H1 (cell line): ENCODE results near the gene BASP1. TPM values are rescaled to one million over a fixed set of nuclear protein-coding genes. Genes with fewer than 3 reads are reported as not detected.

Experiments used
- CTCF ChIA-PET: fragments of 300-600 bp; sonication (Branson Sonifier 250); formaldehyde crosslinking; loops from one replicate; lab custom pipeline; 2021; ENCODE audit not compliant: partially characterized antibody; lab: Charles Lee
- POLR2A ChIA-PET: fragments of 300-600 bp; sonication (Branson Sonifier 250); formaldehyde crosslinking; loops from one replicate; lab custom pipeline; 2021; ENCODE audit warnings: inconsistent platforms; ENCODE audit not compliant: partially characterized antibody; lab: Charles Lee
- DNase-seq, 2 experiments: peaks; one replicate each; pipeline versions ENCODE4 v3.0.0 to v3.0.0-alpha.2; 2010 to 2022; ENCODE audit warnings: low spot score in 2 of 2, low read depth in 1 of 2, mixed read lengths in 1 of 2
- FAIRE-seq: peaks from 2 replicates; lab custom pipeline; 2011; peaks lifted over from hg19 to GRCh38; lab: Jason Lieb, UNC
- H2AFZ ChIP-seq: 2 replicates; pipeline ENCODE4 v1.8.1; 2012; ENCODE audit warnings: low read length, inconsistent platforms
- H2AK5ac ChIP-seq: 2 replicates; pipeline ENCODE4 v1.6.1; 2013; ENCODE audit warnings: low read depth, low read length
- H2BK120ac ChIP-seq: replicated peaks from 2 replicates; pipeline ENCODE3; 2013; ENCODE audit warnings: low read depth, low read length, inconsistent platforms
- H2BK12ac ChIP-seq: 2 replicates; pipeline ENCODE4 v1.6.1; 2013; ENCODE audit warnings: low read depth, low read length
- H2BK15ac ChIP-seq: 2 replicates; pipeline ENCODE4 v1.6.1; 2013; ENCODE audit warnings: low read length
- H2BK20ac ChIP-seq: 2 replicates; pipeline ENCODE4 v1.6.1; 2013; ENCODE audit warnings: low read length
- H2BK5ac ChIP-seq: 2 replicates; pipeline ENCODE4 v1.6.1; 2013; ENCODE audit warnings: low read depth, low read length
- H3K14ac ChIP-seq: 2 replicates; pipeline ENCODE4 v1.6.1; 2013; ENCODE audit warnings: inconsistent platforms; ENCODE audit not compliant: insufficient read length
- H3K18ac ChIP-seq: 2 replicates; pipeline ENCODE4 v1.6.1; 2013; ENCODE audit warnings: low read length; ENCODE audit errors: extremely low read depth
- H3K23ac ChIP-seq: 2 replicates; pipeline ENCODE4 v1.6.1; 2013; ENCODE audit warnings: inconsistent platforms; ENCODE audit not compliant: insufficient read length
- H3K23me2 ChIP-seq: 2 replicates; pipeline ENCODE4 v1.6.1; 2013; ENCODE audit warnings: low read depth, low read length
- H3K27ac ChIP-seq: 2 replicates; pipeline ENCODE4 v1.6.1; 2011; ENCODE audit warnings: low read depth, low read length, inconsistent platforms
- H3K27me3 ChIP-seq, 4 experiments: replicated peaks in 1 of 4; 1 replicate in 1 of 4; 2 replicates in 3 of 4; pipeline versions ENCODE4 v1.6.1 to v1.8.1; 2011 to 2013; ENCODE audit warnings: low read length in 3 of 4, mild to moderate bottlenecking in 3 of 4, inconsistent platforms in 2 of 4, mixed read lengths in 2 of 4, moderate library complexity in 1 of 4; ENCODE audit not compliant: control insufficient read depth in 3 of 4, insufficient read depth in 3 of 4; ENCODE audit errors: extremely low read depth in 1 of 4
- H3K36me3 ChIP-seq, 4 experiments: 2 replicates each; pipeline versions ENCODE4 v1.6.1 to v1.8.1; 2011 to 2013; ENCODE audit warnings: mild to moderate bottlenecking in 4 of 4, low read length in 3 of 4, moderate library complexity in 2 of 4, control low read depth in 1 of 4, inconsistent platforms in 1 of 4; ENCODE audit not compliant: insufficient read depth in 4 of 4, control insufficient read depth in 2 of 4
- H3K4ac ChIP-seq: replicated peaks from 2 replicates; pipeline ENCODE3; 2013; ENCODE audit warnings: low read length, low read depth, mixed read lengths, inconsistent platforms; ENCODE audit not compliant: insufficient read length
- H3K4me1 ChIP-seq, 4 experiments: replicated peaks in 1 of 4; 1 replicate in 1 of 4; 2 replicates in 3 of 4; pipeline versions ENCODE4 v1.6.1 to v1.8.1; 2011 to 2013; ENCODE audit warnings: low read length in 3 of 4, inconsistent platforms in 2 of 4, mixed read lengths in 1 of 4; ENCODE audit not compliant: insufficient read depth in 4 of 4, control insufficient read depth in 3 of 4
- H3K4me2 ChIP-seq, 2 experiments: 2 replicates each; pipeline versions ENCODE4 v1.6.1 to v1.8.1; 2011 to 2013; ENCODE audit warnings: low read depth in 2 of 2, low read length in 2 of 2, control low read depth in 1 of 2, inconsistent platforms in 1 of 2, mild to moderate bottlenecking in 1 of 2; ENCODE audit not compliant: insufficient read depth in 1 of 2
- H3K4me3 ChIP-seq, 4 experiments: fragments of 200-600, 300-600 bp in 1 of 4; sonication (generic), shearing (Covaris generic), sonication (Bioruptor Twin) in 1 of 4; 2 replicates each; pipeline versions ENCODE4 v1.5.1 to v1.8.1; 2011 to 2016; ENCODE audit warnings: low read length in 4 of 4, low read depth in 3 of 4, control low read depth in 2 of 4, inconsistent platforms in 2 of 4, mild to moderate bottlenecking in 2 of 4, mixed read lengths in 1 of 4, moderate library complexity in 1 of 4; ENCODE audit not compliant: insufficient read depth in 2 of 4; ENCODE audit errors: extremely low read depth in 1 of 4
- H3K56ac ChIP-seq: replicated peaks from 2 replicates; pipeline ENCODE3; 2013; ENCODE audit warnings: low read depth, mild to moderate bottlenecking, mixed read lengths, low read length, inconsistent platforms; ENCODE audit not compliant: insufficient read length
- H3K79me1 ChIP-seq: 2 replicates; pipeline ENCODE4 v1.6.1; 2013; ENCODE audit warnings: low read depth, low read length, control low read depth
- H3K79me2 ChIP-seq, 2 experiments: 2 replicates each; pipeline versions ENCODE4 v1.6.1 to v1.8.1; 2012 to 2013; ENCODE audit warnings: low read length in 2 of 2, mild to moderate bottlenecking in 2 of 2, inconsistent platforms in 1 of 2; ENCODE audit not compliant: insufficient read depth in 2 of 2, control insufficient read depth in 1 of 2
- H3K9ac ChIP-seq, 4 experiments: replicated peaks in 1 of 4; 1 replicate in 1 of 4; 2 replicates in 3 of 4; pipeline versions ENCODE4 v1.6.1 to v1.8.1; 2011 to 2013; ENCODE audit warnings: low read depth in 3 of 4, low read length in 3 of 4, control low read depth in 2 of 4, mild to moderate bottlenecking in 2 of 4, moderate library complexity in 2 of 4, inconsistent platforms in 1 of 4; ENCODE audit errors: extremely low read depth in 1 of 4
- H3K9me3 ChIP-seq, 2 experiments: 2 replicates each; pipeline versions ENCODE4 v1.6.1 to v1.8.1; 2012 to 2013; ENCODE audit warnings: mild to moderate bottlenecking in 2 of 2, moderate library complexity in 2 of 2, control low read depth in 1 of 2, inconsistent platforms in 1 of 2, low read depth in 1 of 2, low read length in 1 of 2, mixed read lengths in 1 of 2; ENCODE audit not compliant: insufficient read depth in 2 of 2
- H4K20me1 ChIP-seq, 2 experiments: replicated peaks in 1 of 2; 2 replicates each; pipeline versions ENCODE3 to v1.8.1; 2011 to 2013; ENCODE audit warnings: inconsistent platforms in 2 of 2, low read length in 2 of 2, mild to moderate bottlenecking in 1 of 2; ENCODE audit not compliant: insufficient read depth in 2 of 2, control insufficient read depth in 1 of 2
- H4K5ac ChIP-seq: 2 replicates; pipeline ENCODE4 v1.6.1; 2013; ENCODE audit warnings: low read length, low read depth, mixed read lengths, inconsistent platforms; ENCODE audit not compliant: insufficient read length
- H4K8ac ChIP-seq: 2 replicates; pipeline ENCODE4 v1.8.0; 2013; ENCODE audit warnings: mild to moderate bottlenecking, moderate library complexity, low read length, inconsistent platforms; ENCODE audit not compliant: insufficient read depth; ENCODE audit errors: extremely low read depth
- H4K91ac ChIP-seq: replicated peaks from 2 replicates; pipeline ENCODE3; 2013; ENCODE audit warnings: low read length, mixed read lengths, inconsistent platforms; ENCODE audit not compliant: insufficient read length
- WGBS, 2 experiments: shearing (Covaris generic) in 1 of 2; methylation state at CpG; one replicate each; pipeline versions ENCODE4 v1.1.6 to v1.1.7; 2013 to 2015; ENCODE audit warnings: low lambda C conversion rate in 2 of 2, mixed read lengths in 2 of 2, inconsistent platforms in 1 of 2, low coverage in 1 of 2, missing lambda C conversion rate in 1 of 2; ENCODE audit not compliant: insufficient replicate concordance in 2 of 2, insufficient coverage in 1 of 2, insufficient read length in 1 of 2; ENCODE audit errors: extremely low coverage in 1 of 2, missing lambda C conversion rate in 1 of 2; 5-methylcytosine and 5-hydroxymethylcytosine counted together
- polyA plus RNA-seq, 7 experiments: library from polyadenylated mRNA; depleted of rRNA in 3 of 7; stranded (reverse) in 5 of 7; unstranded in 2 of 7; fragments of >200 nt in 5 of 7; fragments of 200-250 nt in 2 of 7; gene quantifications; 1 replicate in 5 of 7; 2 replicates in 1 of 7; 4 replicates in 1 of 7; pipeline versions ENCODE4 v1.2.1 to v1.2.3, GENCODE V29; 2011 to 2013; ENCODE audit warnings: missing spikeins in 2 of 7, mixed read lengths in 2 of 7
- total RNA-seq: library from RNA; stranded (reverse); fragmentation: NEBNext Ultra II Directional; extraction: Animal tissue kit (Norgen Biotek cat#: 25700); gene quantifications from 2 replicates; pipeline ENCODE4 v1.2.1, GENCODE V29; 2021

BASP1 gene
- total and polyA plus RNA-seq, 2 of the 8 experiments (the other 6 are each of a cell fraction or from before 2014, with no cell fraction given) = 95.2 to 104 TPM

- FAIRE-seq = no peak
- POLR2A ChIA-PET = no interaction called here
These were observed 84.7 kb downstream of the BASP1 start for GRCh38 chr5:17302106-17302505.

More at GRCh38 chr5:17302106-17302505, 84.7 kb downstream of the BASP1 start:
- Histone ChIP-seq H3K14ac (no peak overlapping the region), H3K27ac (no peak overlapping the region), H2BK120ac (no peak overlapping the region), H4K8ac (no peak overlapping the region), H2AK5ac (no peak overlapping the region), H2AFZ (no peak overlapping the region), H3K4me2 (no peak overlapping the region), H2BK15ac (no peak overlapping the region), H3K79me1 (no peaks in the 10 kb centered on the region), H3K9ac (no peak overlapping the region), H3K36me3 (no peaks in the 10 kb centered on the region), H4K20me1 (no peaks in the 10 kb centered on the region), H2BK20ac (no peak overlapping the region), H3K79me2 (no peaks in the 10 kb centered on the region), H3K4ac (no peak overlapping the region), H3K18ac (no peak overlapping the region), H3K4me3 (no peak overlapping the region), H3K23me2 (no peaks in the 10 kb centered on the region), H3K56ac (no peak overlapping the region), H4K91ac (no peak overlapping the region), H2BK12ac (no peak overlapping the region), H3K4me1 (peaks cover 0 to 5% (median 0%) of the 10 kb centered on the region in 4 experiments; a peak in 2 of 7 replicates), H2BK5ac (no peak overlapping the region), H3K9me3 (no peaks in the 10 kb centered on the region), H3K27me3 (no peaks in the 10 kb centered on the region), H4K5ac (no peak overlapping the region), H3K23ac (no peak overlapping the region)
- CTCF ChIA-PET = interaction anchor here (1.5 to 1.6 kb wide), 2 partner anchors 8 to 86 kb away, joined by 3 to 4 read pairs; no protein-coding TSS in a partner anchor
- no peak for DNase-seq
- WGBS, 2 experiments = 92% methylated on average over 3 of the region's 3 CpGs; no CpG with 5 or more reads in 1 of the 2 experiments
